Activated CD8-positive, alpha-beta memory T cell treated with anti-CD3 and anti-CD28 coated beads for 36 hours (primary cell): ENCODE results near the gene CFAP97D1. TPM values are rescaled to one million over a fixed set of nuclear protein-coding genes. Genes with fewer than 3 reads are reported as not detected.

ENCODE experiments used
- CTCF ChIA-PET: fragments of 350-600 bp; sonication (Branson Sonifier 250); formaldehyde crosslinking; loops from one replicate; lab custom pipeline; 2021; ENCODE audit warnings: antibody characterized with exemption; lab: Charles Lee
- POLR2A ChIA-PET: fragments of 350-600 bp; sonication (Branson Sonifier 250); formaldehyde crosslinking; loops from one replicate; lab custom pipeline; 2021; ENCODE audit warnings: antibody characterized with exemption; lab: Charles Lee
- total RNA-seq, 2 experiments: library from RNA; stranded (reverse); gene quantifications; one replicate each; pipeline ENCODE4 v1.2.3, GENCODE V29; 2021

The CFAP97D1 gene
- total RNA-seq, 2 experiments from 2014 or later: not detected

GRCh38 chr17:43760254-43760852 is 19.9 kb upstream of the CFAP97D1 start:
- ChIA-PET POLR2A (interaction anchor here (0.6 kb wide), 1 partner anchor 19 kb away, joined by 4 read pairs; no protein-coding TSS in a partner anchor), CTCF (interaction anchor here (0.6 to 13.2 kb wide), 19 partner anchors 10 to 1756 kb away, joined by 3 to 187 read pairs (median 4); partner anchors contain the start of gene DUSP3)

GRCh38 chr17:43766413-43767052 is 13.7 kb upstream of the CFAP97D1 start:
- ChIA-PET POLR2A (interaction anchor here (0.6 kb wide), 1 partner anchor 241 kb away, joined by 3 read pairs; no protein-coding TSS in a partner anchor), CTCF (interaction anchor here (0.7 to 3.7 kb wide), 18 partner anchors 8 to 743 kb away, joined by 3 to 25 read pairs (median 4); partner anchors contain the start of genes CD300LG, CFAP97D1 and DUSP3)

- ChIA-PET CTCF (interaction anchor here (0.6 to 3.7 kb wide), 10 partner anchors 8 to 197 kb away, joined by 3 to 25 read pairs (median 4); partner anchors contain the start of gene DUSP3), POLR2A (no interaction called here)
Observed at GRCh38 chr17:43767053-43767712, 13.1 kb upstream of the CFAP97D1 start.

- ChIA-PET CTCF (interaction anchor here (0.6 to 3.7 kb wide), 7 partner anchors 10 to 198 kb away, joined by 3 to 25 read pairs (median 4); partner anchors contain the start of gene DUSP3), POLR2A (no interaction called here)
Observed at GRCh38 chr17:43767713-43768059, 12.5 kb upstream of the CFAP97D1 start.

GRCh38 chr17:43768382-43768781 is 11.9 kb upstream of the CFAP97D1 start:
- CTCF ChIA-PET: interaction anchor here (1.5 to 3.7 kb wide), 2 partner anchors 75 to 79 kb away, joined by 4 to 25 read pairs; no protein-coding TSS in a partner anchor

GRCh38 chr17:43768943-43769342 is 11.3 kb upstream of the CFAP97D1 start:
- POLR2A ChIA-PET: no interaction called here

More at GRCh38 chr17:43768382-43768781, 11.9 kb upstream of the CFAP97D1 start:
- POLR2A ChIA-PET: no interaction called here

GRCh38 chr17:43769426-43769825 is 10.8 kb upstream of the CFAP97D1 start:
- ChIA-PET CTCF (no interaction called here), POLR2A (no interaction called here)

More at GRCh38 chr17:43768943-43769342, 11.3 kb upstream of the CFAP97D1 start:
- CTCF ChIA-PET: no interaction called here

- POLR2A ChIA-PET: no interaction called here
- CTCF ChIA-PET: no interaction called here
Observed at GRCh38 chr17:43769859-43770258, 10.4 kb upstream of the CFAP97D1 start.

- CTCF ChIA-PET: no interaction called here
Observed at GRCh38 chr17:43770957-43771356, 9.3 kb upstream of the CFAP97D1 start.

GRCh38 chr17:43771463-43771862 is 8.8 kb upstream of the CFAP97D1 start:
- ChIA-PET CTCF (interaction anchor here (0.7 kb wide), 1 partner anchor 75 kb away, joined by 3 read pairs; no protein-coding TSS in a partner anchor), POLR2A (no interaction called here)

More at GRCh38 chr17:43770957-43771356, 9.3 kb upstream of the CFAP97D1 start:
- POLR2A ChIA-PET: no interaction called here

GRCh38 chr17:43772877-43773648 is 7.2 kb upstream of the CFAP97D1 start:
- ChIA-PET POLR2A (no interaction called here), CTCF (interaction anchor here (0.7 to 2.4 kb wide), 4 partner anchors 10 to 1920 kb away, joined by 3 to 7 read pairs (median 4); no protein-coding TSS in a partner anchor)

GRCh38 chr17:43774304-43775250 is 5.7 kb upstream of the CFAP97D1 start:
- ChIA-PET CTCF (interaction anchor here (0.6 to 2.4 kb wide), 5 partner anchors 8 to 80 kb away, joined by 3 to 8 read pairs (median 4); no protein-coding TSS in a partner anchor), POLR2A (no interaction called here)

GRCh38 chr17:43778337-43779144 is 1.7 kb upstream of the CFAP97D1 start, which contains the start of gene DUSP3:
Gene DUSP3 (minus strand): TSS chr17:43778977. CDS start chr17:43778924, 53 bp downstream.
- ChIA-PET CTCF (interaction anchor here (1.0 to 2.2 kb wide), 5 partner anchors 12 to 102 kb away, joined by 3 to 7 read pairs (median 3); no protein-coding TSS in a partner anchor), POLR2A (interaction anchor here (0.5 kb wide), 1 partner anchor 92 kb away, joined by 6 read pairs; no protein-coding TSS in a partner anchor)

- ChIA-PET POLR2A (no interaction called here), CTCF (interaction anchor here (1.0 to 1.5 kb wide), 4 partner anchors 13 to 101 kb away, joined by 3 to 4 read pairs (median 3); no protein-coding TSS in a partner anchor)
Observed at GRCh38 chr17:43779145-43780125, 800 bp upstream of the CFAP97D1 start.
